IPS DF 4.7 (cell line): Measurements from ENCODE around the gene MT1F.
"Not testable (repeated sequence)": the region's sequence is repeated elsewhere in the genome, so short reads cannot be mapped to it uniquely, and the experiment has no call there.

Experiments
- DNase-seq: peaks from one replicate; pipeline ENCODE4 v3.0.0-alpha.2; 2013; ENCODE audit warnings: low spot score; ENCODE audit errors: extremely low read depth

The MT1F gene

DNA sequence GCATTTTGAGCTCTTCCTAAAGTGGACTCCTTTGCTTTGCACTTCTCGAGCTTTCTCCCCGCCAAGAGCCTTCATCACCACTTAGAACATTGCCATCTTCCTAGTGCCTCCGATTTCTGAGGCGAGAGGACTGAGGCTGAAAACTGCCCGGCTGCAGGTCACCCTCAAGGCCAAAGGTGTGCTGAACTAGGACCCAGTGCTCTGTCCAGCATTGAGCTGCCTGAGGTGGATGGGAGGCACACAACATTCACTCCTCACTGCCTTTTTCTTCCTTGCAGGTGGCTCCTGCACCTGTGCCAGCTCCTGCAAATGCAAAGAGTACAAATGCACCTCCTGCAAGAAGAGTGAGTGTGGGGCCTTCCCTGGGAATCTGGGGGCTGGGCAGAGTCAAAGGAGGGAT, 13.9 kb upstream of the MT1F start:
- DNase-seq = no peak

GRCh38 chr16:56645311-56645710, 12.4 kb upstream of the MT1F start:
- DNase-seq = no peak

GRCh38 chr16:56645838-56646237, 11.9 kb upstream of the MT1F start:
- DNase-seq = no peak

GRCh38 chr16:56647641-56648431, 9.9 kb upstream of the MT1F start:
- DNase-seq = no peak

GRCh38 chr16:56649271-56649670, 8.5 kb upstream of the MT1F start:
- DNase-seq = no peak

DNA sequence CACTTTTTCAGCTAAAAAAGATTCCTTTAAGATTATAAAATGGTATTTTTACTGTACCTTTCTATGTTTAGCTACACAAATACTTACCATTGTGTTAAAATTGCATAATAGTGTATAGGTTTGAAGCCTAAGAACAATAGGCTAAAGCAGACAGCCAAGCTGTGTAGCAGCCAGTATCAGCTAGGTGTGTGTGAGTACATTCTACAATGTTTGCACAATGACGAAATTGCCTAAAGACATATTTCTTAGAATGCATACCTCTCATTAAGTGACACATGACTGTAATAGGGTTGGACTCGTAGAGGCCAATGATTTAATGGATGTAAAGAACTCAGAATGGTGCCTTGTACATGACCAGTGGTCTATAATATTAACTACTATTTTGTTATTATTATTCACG, 7.9 kb upstream of the MT1F start:
- no peak for DNase-seq

- DNase-seq = no peak
Measured at GRCh38 chr16:56651586-56651985, 6.2 kb upstream of the MT1F start, which contains the start of gene MT1B. TSS of gene MT1B (plus strand) at chr16:56651886. CDS start at chr16:56651954, 68 bp downstream.

- no peak for DNase-seq
Measured at GRCh38 chr16:56652600-56652999, 5.2 kb upstream of the MT1F start.

- DNase-seq = no peak
Measured at GRCh38 chr16:56653218-56653617, 4.5 kb upstream of the MT1F start.

DNA sequence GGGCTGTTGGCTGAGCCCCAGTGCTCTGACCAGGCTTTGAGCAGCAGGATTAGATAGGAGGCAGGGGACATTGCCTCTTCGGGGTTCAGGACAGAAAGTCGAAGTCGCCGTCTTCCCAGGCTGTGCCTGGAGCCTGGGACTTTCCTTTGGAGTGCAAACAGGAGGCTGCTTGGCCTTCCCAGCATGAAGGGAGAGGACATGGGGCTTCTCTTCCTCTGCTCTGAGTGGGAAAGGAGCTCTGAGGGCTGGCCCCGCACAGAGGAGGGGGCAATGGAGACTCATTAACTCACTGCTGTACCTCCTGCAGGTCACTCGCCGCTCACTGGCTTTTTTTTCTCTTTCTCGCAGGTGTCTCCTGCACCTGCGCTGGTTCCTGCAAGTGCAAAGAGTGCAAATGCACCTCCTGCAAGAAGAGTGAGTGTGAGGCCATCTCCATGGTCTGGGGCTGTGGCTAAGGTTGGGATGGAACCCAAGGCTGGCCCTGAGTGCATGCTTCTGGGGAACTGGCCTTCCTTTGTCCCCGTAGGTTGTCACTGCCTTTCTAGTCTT, 642 bp downstream of the MT1F start:
- DNase-seq = no peak

- DNase-seq = no peak
Measured at GRCh38 chr16:56662357-56663354, 4.9 kb downstream of the MT1F start.

- DNase-seq = no peak
Measured at GRCh38 chr16:56664506-56664905, 6.7 kb downstream of the MT1F start.

DNA sequence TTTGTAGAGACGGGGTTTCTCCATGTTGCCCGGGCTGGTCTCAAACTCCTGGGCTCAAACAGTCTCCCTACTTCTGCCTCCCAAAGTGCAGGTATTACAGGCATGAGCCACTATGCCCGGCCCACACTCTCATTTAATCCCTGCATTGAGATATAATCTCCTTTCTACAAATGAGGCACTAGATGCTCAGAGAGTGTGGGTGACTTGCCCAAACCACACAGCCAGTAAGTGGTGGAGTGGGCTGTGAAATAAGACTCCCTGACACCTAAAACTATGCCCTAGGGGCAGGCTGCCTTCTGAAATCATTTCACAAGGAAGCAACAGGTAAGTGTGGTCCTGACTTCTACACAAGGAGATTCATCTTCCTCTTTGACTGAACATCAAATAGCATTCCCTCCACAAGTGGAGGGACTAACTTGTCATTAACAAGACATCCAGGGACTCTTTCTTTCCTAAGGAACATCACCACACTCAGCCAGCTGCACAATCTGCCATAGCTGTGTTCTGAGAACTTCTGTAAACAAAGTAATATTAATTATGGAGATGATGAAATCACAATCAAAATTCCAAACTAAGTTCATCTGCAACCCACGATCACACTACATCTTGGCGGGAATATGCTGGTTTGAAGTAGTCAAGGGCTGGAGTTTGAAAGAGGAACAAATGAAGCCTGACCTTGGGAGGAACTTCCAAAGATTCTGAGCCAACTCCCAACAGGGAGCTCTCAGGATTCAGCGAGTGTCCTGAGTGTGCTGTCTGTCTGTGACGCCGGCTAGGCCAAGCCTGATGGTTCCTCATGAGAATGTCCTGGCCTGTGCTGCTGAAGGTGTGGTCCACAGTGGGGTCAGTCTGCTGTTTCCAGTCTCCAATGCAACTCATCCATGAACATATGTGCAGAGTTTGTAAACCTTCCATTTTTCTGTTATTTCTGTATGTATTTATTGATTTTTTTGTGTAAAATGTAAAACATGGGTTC, 7.8 kb downstream of the MT1F start:
- DNase-seq = not testable (repeated sequence)

- DNase-seq = no peak
Measured at GRCh38 chr16:56667581-56668571, 10.1 kb downstream of the MT1F start, which contains the start of gene MT1G. TSS of gene MT1G (minus strand) at chr16:56668065. CDS start at chr16:56667993, 72 bp downstream.

- DNase-seq = no peak
Measured at GRCh38 chr16:56669005-56669839, 11.5 kb downstream of the MT1F start, which contains the start of gene MT1H. TSS of gene MT1H (plus strand) at chr16:56669814. CDS start at chr16:56669885, 71 bp downstream.

GRCh38 chr16:56669840-56670619, 12.3 kb downstream of the MT1F start:
- DNase-seq = no peak

DNA sequence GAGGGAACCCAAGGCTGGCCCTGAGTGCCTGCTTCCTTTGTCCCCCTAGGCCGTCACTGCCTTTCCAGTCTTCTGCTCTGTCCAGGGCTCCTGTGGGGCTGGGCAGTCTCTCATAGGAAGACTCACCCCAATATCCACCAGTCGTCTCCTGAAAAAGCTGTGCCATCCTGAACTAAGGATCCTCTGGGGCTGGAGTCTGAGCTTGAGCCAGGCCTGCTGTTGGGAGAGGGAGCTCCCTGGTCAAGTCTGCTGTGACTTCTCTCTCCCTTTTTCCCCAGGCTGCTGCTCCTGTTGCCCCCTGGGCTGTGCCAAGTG, 12.8 kb downstream of the MT1F start:
- DNase-seq = no peak

- not testable (repeated sequence) for DNase-seq
Measured at GRCh38 chr16:56671691-56672090, 13.9 kb downstream of the MT1F start.
